GM12873 (cell line): Measurements from ENCODE around the gene NDUFC1.

Experiments used
- CTCF ChIP-seq: IDR thresholded peaks from 2 replicates; pipeline ENCODE4 v1.5.1; 2012; ENCODE audit warnings: low read depth, mild to moderate bottlenecking, moderate library complexity, low read length, control low read depth; ENCODE audit not compliant: insufficient read depth; ENCODE audit errors: missing control alignments

NDUFC1 gene

GRCh38 chr4:139301821-139302611, at the start of gene NDUFC1:
NDUFC1 (minus strand) TSS chr4:139302477; CDS start chr4:139295798, 6,679 bp downstream.
- peak; percentile 48 for TF ChIP-seq CTCF

GRCh38 chr4:139337612-139338011, 35.3 kb upstream of the NDUFC1 start:
- TF ChIP-seq CTCF = no peak

- no peak for TF ChIP-seq CTCF
Measured at GRCh38 chr4:139333046-139333445, 30.8 kb upstream of the NDUFC1 start.

- no peak for TF ChIP-seq CTCF
Measured at GRCh38 chr4:139331185-139331584, 28.9 kb upstream of the NDUFC1 start.

- no peak for TF ChIP-seq CTCF
Measured at GRCh38 chr4:139330283-139330682, 28.0 kb upstream of the NDUFC1 start.

- no peak for TF ChIP-seq CTCF
Measured at GRCh38 chr4:139329665-139330200, 27.5 kb upstream of the NDUFC1 start.

- no peak for TF ChIP-seq CTCF
Measured at GRCh38 chr4:139324620-139325019, 22.3 kb upstream of the NDUFC1 start.
